AG10803 (cell line): ENCODE data around the gene GNG7.
"Not testable (repeated sequence)": the region's sequence is repeated elsewhere in the genome, so short reads cannot be mapped to it uniquely, and the experiment has no call there.

ENCODE experiments used
- DNase-seq: peaks from one replicate; pipeline ENCODE4 v3.0.0; 2010; ENCODE audit warnings: low read depth
- H3K4me3 ChIP-seq: 2 replicates; pipeline ENCODE4 v1.5.1; 2011; ENCODE audit warnings: mild to moderate bottlenecking, low read length, control low read depth
- TF ChIP-seq, protein P1 (sequence below): conservative IDR thresholded peaks from 2 replicates; pipeline ENCODE4 v1.5.1; 2011; ENCODE audit warnings: mild to moderate bottlenecking, low read length, control low read depth, inconsistent platforms

Gene GNG7

GRCh38 chr19:2533686-2534422 lies 168.6 kb downstream of the GNG7 start:
- TF ChIP-seq, protein P1, sequence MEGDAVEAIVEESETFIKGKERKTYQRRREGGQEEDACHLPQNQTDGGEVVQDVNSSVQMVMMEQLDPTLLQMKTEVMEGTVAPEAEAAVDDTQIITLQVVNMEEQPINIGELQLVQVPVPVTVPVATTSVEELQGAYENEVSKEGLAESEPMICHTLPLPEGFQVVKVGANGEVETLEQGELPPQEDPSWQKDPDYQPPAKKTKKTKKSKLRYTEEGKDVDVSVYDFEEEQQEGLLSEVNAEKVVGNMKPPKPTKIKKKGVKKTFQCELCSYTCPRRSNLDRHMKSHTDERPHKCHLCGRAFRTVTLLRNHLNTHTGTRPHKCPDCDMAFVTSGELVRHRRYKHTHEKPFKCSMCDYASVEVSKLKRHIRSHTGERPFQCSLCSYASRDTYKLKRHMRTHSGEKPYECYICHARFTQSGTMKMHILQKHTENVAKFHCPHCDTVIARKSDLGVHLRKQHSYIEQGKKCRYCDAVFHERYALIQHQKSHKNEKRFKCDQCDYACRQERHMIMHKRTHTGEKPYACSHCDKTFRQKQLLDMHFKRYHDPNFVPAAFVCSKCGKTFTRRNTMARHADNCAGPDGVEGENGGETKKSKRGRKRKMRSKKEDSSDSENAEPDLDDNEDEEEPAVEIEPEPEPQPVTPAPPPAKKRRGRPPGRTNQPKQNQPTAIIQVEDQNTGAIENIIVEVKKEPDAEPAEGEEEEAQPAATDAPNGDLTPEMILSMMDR: no peak
- DNase-seq: no peak
- no peak overlapping the region for H3K4me3 ChIP-seq

DNA sequence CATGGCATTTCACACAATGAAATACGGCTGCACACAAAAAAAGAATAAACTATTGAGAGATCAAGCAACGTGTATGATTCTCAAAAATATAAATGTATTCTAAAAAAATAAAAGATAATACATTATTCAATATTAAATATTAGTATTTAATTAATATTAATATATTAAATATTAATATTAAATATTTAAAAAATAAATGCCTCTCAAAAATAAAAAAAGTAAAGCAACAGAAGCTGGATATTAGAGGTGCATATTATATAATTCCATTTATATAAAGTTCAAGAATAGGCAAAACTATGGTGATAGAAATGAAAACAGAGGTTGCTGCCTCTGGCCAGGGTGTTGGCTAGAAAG lies 169.4 kb downstream of the GNG7 start:
- TF ChIP-seq, protein P1: no peak
- H3K4me3 ChIP-seq: no peak overlapping the region
- no peak for DNase-seq

GRCh38 chr19:2532252-2533071 lies 170.0 kb downstream of the GNG7 start:
- peak; percentile 96 for DNase-seq
- TF ChIP-seq, protein P1: no peak
- H3K4me3 ChIP-seq: no peak overlapping the region

- DNase-seq, H3K4me3 ChIP-seq: not testable (repeated sequence)
These were observed 172.6 kb downstream of the GNG7 start for GRCh38 chr19:2529942-2530341.

GRCh38 chr19:2529473-2529918 lies 173.0 kb downstream of the GNG7 start:
- peak; percentile 97 for DNase-seq

GRCh38 chr19:2528675-2529101 lies 173.8 kb downstream of the GNG7 start:
- TF ChIP-seq, protein P1: no peak
- no peak overlapping the region for H3K4me3 ChIP-seq

More at GRCh38 chr19:2529473-2529918, 173.0 kb downstream of the GNG7 start:
- TF ChIP-seq, protein P1: no peak
- H3K4me3 ChIP-seq: no peak overlapping the region

DNA sequence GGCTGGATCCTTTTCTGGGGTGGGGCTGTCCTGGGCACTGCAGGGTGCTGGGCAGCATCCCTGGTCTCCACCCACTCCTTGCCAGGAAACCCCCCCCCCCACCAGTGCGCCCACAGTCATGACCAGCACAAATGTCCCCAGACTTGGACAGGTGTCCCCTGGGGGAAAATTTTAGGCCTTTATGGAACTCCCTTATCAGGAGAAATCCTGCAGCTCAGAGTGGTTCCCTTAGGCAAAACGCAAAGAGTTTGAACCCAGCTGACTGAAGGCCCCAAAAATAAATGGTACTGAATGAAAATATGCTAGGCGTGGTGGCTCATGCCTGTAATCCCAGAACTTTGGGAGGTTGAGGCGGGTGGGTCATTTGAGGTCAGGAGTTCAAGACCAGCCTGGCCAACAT lies 174.8 kb downstream of the GNG7 start:
- TF ChIP-seq, protein P1: no peak
- no peak overlapping the region for H3K4me3 ChIP-seq

More at GRCh38 chr19:2528675-2529101, 173.8 kb downstream of the GNG7 start:
- no peak for DNase-seq

More for the DNA sequence above, 174.8 kb downstream of the GNG7 start:
- DNase-seq: no peak
